Stimulated activated CD4-positive, alpha-beta T cell treated with anti-CD3 and anti-CD28 coated beads, Interleukin-2, amount 100 ng/mL, for 48 hours (primary cell): ENCODE results near the gene WSCD2.

Experiments
- DNase-seq, 2 donors: peaks; one replicate each; pipeline ENCODE4 v3.0.0-alpha.2; 2020

The WSCD2 gene

GRCh38 chr12:108129017-108129812, at the start of gene WSCD2:
Gene WSCD2, plus strand, starts transcription at chr12:108129288. Its CDS starts 66,545 bp downstream, at chr12:108195833.
- no peak for DNase-seq

GRCh38 chr12:108079721-108080120, 49.4 kb upstream of the WSCD2 start:
- DNase-seq = no peak

DNA sequence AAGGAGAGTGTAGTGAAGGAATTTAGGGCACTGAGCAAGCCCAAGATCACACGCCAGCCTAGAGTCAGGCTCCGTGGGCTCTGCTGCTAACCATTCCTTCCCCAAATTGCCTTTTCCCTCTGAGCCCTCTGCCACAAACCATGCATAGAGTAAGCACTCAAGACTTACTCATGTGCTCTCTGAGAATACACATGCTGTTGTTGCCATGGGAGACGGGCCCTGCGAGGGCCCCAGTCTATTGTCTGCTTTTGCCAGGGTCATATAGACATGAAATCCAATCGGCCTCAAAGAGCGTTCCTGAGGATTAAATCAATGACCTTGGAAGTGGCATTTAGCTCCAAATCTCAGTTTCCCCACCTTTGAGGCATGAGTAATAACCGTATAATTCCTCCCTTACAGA, 48.7 kb upstream of the WSCD2 start:
- DNase-seq = no peak

GRCh38 chr12:108082485-108082884, 46.6 kb upstream of the WSCD2 start:
- DNase-seq = no peak

- no peak for DNase-seq
Observed at GRCh38 chr12:108087900-108088299, 41.2 kb upstream of the WSCD2 start.

DNA sequence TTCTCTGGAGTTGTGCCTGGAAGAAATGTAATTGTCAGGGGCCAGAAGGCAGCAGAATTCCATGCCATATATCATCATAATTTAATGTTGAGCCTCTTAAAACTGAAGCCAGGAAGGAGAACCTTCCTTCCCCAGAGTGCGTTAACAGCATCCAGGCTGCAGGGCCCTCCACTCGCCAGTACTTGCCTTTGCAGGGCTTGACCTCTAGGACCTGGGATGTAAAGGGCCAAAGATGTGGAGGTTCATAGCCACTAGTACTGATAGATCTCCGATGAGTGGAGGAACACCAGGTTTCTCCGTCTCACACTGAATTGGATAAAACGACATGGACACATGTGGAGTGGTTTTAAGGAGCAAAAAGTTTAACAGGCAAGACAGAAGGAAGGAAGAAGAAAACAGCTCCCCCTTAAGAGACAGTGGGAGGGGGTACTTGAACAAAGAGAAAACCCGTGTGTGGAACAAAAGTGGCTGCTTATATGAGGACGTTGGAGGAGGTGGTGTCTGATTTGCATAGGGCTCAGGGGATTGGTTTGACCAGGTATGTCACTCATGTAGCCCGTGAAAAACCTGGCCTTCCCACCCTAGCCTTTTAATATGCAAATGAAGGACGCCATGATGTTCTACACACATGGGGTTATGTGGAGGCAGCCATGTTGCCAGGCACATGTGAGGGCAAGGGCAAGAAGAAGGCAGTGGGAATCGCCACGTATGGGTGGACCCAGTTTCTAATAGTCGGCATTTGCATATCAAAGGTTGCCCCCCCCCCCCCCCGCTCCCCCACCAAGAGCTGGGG, 38.8 kb upstream of the WSCD2 start:
- DNase-seq = no peak

DNA sequence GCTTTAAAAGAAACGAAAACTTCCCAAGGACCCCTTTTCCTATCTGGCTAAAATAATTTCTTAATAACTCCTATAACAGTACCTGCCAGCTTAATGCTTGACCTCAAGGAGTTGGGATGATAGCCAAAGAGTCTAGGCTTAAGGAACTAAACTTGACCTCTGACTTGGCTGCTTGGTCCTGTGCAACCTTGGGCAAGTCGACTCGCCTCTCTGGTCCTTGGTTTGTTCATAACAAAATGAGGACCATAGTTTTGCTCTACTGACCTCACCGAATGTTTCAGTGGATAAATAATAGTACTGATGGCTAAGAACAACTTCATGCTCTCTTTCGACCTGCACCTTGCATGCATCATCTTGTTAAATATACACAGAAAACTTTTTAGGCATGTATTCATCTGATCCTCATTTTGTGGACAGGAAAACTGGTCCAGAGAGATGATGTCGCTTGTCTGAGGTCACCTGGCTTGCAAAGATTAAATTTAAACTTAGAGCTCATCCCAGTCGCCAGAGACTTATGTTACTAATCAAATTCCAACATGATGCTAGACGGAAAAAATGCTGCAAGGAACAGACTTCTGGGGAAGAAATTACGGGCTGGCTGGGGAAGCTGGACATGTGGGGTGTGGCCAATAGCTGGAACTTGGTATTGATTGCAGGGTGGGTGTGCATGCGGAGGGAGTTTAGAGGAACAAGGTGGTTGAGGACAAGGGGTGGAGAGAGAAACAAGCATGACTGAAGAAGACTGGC, 38.0 kb upstream of the WSCD2 start:
- DNase-seq = no peak

GRCh38 chr12:108091679-108092051, 37.4 kb upstream of the WSCD2 start:
- DNase-seq = no peak

- DNase-seq = no peak
Observed at GRCh38 chr12:108093209-108093608, 35.9 kb upstream of the WSCD2 start.

- DNase-seq = no peak
Observed at GRCh38 chr12:108094056-108094649, 34.9 kb upstream of the WSCD2 start.

DNA sequence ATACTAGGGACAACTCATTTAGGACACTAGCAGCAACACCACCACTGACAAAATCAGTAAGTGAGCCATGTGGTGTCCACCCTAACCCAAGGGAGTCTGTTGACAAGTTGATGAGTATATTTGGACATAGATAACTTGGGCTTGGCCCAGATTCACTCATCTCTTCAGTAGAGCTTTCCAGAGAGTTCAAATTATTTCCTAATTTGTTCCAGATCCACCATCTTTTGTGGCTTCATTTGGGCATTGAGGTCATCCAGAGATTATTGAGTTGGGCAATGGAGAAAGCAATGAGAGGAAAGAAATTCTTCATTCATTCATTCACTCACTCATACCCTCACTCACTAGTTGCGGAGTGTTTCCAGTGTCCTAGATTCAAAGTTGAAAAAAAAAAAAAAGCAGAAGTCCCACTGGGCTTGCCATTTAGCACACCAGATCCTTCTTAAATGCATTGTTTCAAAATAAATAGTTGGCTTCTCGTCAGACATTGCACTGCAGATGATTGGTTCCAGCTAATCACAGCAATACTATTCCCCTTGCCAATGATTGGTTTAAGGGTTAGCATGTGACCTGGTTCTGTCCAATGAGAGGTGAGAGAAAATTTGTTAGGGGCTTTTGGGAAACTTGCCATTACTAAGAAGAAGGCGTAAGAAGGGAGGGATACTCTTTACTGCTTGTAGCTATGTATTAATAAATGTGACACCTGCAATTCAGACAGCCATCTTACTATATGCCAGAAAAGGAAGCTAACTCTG, 31.8 kb upstream of the WSCD2 start:
- no peak for DNase-seq

- DNase-seq = no peak
Observed at GRCh38 chr12:108098374-108098773, 30.7 kb upstream of the WSCD2 start.

- DNase-seq = no peak
Observed at GRCh38 chr12:108099073-108099472, 30.0 kb upstream of the WSCD2 start.

DNA sequence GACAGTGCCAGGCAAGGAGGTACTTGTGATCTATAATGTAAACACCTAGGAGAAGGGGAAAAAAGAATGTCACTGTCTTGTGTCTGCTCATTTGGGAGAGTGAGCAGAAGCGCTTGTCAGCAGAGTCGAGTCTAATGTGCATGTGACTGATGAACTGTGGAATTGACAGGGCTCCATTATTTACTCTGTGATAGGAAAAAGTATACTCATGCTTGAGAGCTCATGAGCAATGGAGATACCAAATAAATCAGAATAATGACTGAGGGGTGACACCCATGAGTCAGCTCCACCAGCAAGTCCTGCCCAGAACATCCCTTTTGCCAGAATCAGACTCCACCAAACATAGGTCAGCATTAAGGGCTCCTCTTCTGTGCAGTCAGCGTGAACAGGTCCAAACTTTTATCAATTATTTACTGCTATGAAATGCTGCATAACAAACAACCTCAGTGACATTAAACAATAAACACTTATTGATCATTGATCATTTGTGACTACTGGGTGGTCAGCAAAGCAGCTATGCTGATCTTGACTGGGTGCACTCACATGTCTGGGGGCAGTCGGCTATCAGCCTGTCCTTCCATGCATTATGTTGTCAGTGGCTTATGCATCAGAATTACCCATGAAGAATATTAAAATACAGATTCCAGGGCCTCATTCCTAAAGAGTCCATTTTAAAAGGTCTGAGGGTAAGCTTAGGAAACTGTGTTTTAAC, 29.2 kb upstream of the WSCD2 start:
- no peak for DNase-seq

- no peak for DNase-seq
Observed at GRCh38 chr12:108101605-108102175, 27.4 kb upstream of the WSCD2 start.

GRCh38 chr12:108102363-108102762, 26.7 kb upstream of the WSCD2 start:
- DNase-seq = no peak

DNA sequence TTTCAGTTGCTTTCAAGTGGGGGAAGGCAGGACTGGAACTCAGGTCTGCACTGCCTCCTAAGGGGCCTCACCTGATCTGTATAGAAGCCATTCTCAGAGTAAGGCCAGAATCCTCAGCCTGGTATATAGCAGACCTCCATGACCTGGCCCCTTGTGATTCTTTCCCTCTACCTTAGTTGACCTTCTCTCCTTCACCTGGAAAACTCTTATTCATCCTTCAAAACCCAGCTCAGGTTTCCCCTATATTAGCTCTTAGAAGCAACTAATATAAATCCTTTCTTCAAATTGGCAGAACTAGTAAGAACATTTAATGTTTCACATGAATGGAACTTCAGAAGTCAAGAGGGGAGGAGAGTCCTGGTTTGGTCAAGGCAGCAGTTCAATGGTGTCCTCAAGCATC, 26.0 kb upstream of the WSCD2 start:
- no peak for DNase-seq

- no peak for DNase-seq
Observed at GRCh38 chr12:108103517-108103916, 25.6 kb upstream of the WSCD2 start.

DNA sequence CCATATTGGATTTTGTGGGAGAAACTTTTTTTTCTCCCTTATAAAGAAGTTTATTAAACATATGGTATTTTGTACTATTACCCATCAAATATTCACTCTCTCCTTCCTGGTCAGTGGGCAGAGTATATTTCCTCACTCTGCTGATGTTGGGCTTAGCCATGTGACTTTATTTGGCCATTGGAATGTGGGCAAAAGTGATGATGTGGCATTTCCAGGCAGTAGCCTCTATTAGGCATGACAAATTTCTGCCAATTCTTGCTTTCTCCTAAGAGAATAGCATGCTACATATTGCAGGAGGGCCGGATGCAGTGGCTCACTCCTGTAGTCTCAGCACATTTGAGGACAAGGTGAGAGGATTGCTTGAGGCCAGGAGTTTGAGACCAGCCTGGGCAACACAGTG, 24.4 kb upstream of the WSCD2 start:
- DNase-seq = no peak

DNA sequence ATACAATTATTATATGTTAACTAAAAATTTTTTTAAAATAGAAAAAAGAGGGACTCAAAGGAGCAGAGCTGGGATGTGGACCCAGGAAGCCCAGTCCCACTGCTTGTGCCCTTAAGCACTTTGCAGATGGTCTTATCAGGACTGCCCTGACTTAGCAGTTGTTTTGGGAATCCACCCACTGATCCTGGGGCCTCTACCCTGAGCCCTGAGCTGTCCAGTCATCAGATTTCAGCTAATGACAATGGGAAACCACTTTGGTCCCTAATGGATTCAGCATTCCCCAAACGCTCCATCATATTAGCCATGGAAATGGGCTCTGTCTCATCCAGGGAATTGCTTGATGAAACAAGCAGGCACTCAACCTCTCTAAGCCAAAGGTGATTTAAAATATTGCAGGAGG, 22.5 kb upstream of the WSCD2 start:
- DNase-seq = no peak

DNA sequence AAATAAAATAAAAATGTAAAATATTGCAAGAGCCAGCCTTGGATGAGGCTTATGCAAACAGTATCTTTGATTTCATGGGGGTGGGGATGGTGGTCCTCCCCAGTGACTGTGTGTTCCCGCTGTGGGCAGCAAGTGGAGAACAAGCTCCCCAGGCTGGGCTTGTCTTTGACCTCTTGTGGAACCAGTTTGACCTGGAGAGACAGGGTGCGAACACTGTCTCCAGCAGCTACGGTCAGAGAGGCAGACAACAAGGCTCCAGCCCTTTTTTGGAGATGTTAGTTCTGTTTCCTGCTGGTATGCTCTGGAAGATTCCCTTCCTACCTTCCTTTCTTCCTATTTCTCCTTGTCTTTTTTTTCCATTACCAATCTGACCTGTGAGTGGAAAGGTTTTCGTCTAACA, 21.8 kb upstream of the WSCD2 start:
- no peak for DNase-seq
